KOPT-K1 (cell line): ENCODE results near the gene VANGL1.

ENCODE experiments used
- H3K27ac ChIP-seq: fragments of 200-600 bp; sonication (generic); 2 replicates; pipeline ENCODE4 v1.5.1; 2016; ENCODE audit warnings: antibody characterized with exemption, mild to moderate bottlenecking, low read depth, low read length; ENCODE audit not compliant: poor library complexity, severe bottlenecking
- H3K36me3 ChIP-seq: fragments of 200-600 bp; sonication (generic); 2 replicates; pipeline ENCODE4 v1.5.1; 2017; ENCODE audit warnings: antibody characterized with exemption, mild to moderate bottlenecking, low read length, moderate library complexity; ENCODE audit not compliant: insufficient read depth
- H3K9me3 ChIP-seq: fragments of 200-600 bp; sonication (generic); 2 replicates; pipeline ENCODE4 v1.5.1; 2017; ENCODE audit warnings: antibody characterized with exemption, low read length, mild to moderate bottlenecking; ENCODE audit not compliant: insufficient read depth, poor library complexity, severe bottlenecking

The VANGL1 gene

GRCh38 chr1:115669886-115670285, 28.1 kb downstream of the VANGL1 start:
- Histone ChIP-seq H3K9me3 (no peaks in the 10 kb centered on the region), H3K36me3 (peaks cover 91% of the 10 kb centered on the region), H3K27ac (peak overlapping the region; percentile 98)

- Histone ChIP-seq H3K9me3 (no peaks in the 10 kb centered on the region), H3K36me3 (peaks cover 90% of the 10 kb centered on the region), H3K27ac (peak overlapping the region; percentile 98)
These were observed 28.9 kb downstream of the VANGL1 start for GRCh38 chr1:115670476-115671175.

- Histone ChIP-seq H3K9me3 (no peaks in the 10 kb centered on the region), H3K27ac (peak overlapping the region; percentile 98), H3K36me3 (peaks cover 89% of the 10 kb centered on the region)
These were observed 29.6 kb downstream of the VANGL1 start for GRCh38 chr1:115671176-115671934.

GRCh38 chr1:115672224-115673009, 30.6 kb downstream of the VANGL1 start:
- H3K36me3 ChIP-seq = peaks cover 89% of the 10 kb centered on the region
- no peaks in the 10 kb centered on the region for H3K9me3 ChIP-seq
- peak overlapping the region; percentile 98 for H3K27ac ChIP-seq

GRCh38 chr1:115676498-115677181, 34.9 kb downstream of the VANGL1 start:
- Histone ChIP-seq H3K36me3 (peaks cover 98% of the 10 kb centered on the region), H3K27ac (peak overlapping the region; percentile 30)

GRCh38 chr1:115677182-115677555, 35.4 kb downstream of the VANGL1 start:
- H3K9me3 ChIP-seq = no peaks in the 10 kb centered on the region

More at GRCh38 chr1:115676498-115677181, 34.9 kb downstream of the VANGL1 start:
- no peaks in the 10 kb centered on the region for H3K9me3 ChIP-seq

GRCh38 chr1:115677565-115677964, 35.8 kb downstream of the VANGL1 start:
- Histone ChIP-seq H3K9me3 (no peaks in the 10 kb centered on the region), H3K27ac (peak overlapping the region; percentile 30), H3K36me3 (peaks cover 98% of the 10 kb centered on the region)

More at GRCh38 chr1:115677182-115677555, 35.4 kb downstream of the VANGL1 start:
- peaks cover 98% of the 10 kb centered on the region for H3K36me3 ChIP-seq
- H3K27ac ChIP-seq = peak overlapping the region; percentile 30

GRCh38 chr1:115678141-115678540, 36.4 kb downstream of the VANGL1 start:
- no peaks in the 10 kb centered on the region for H3K9me3 ChIP-seq
- H3K36me3 ChIP-seq = peaks cover 98% of the 10 kb centered on the region
- H3K27ac ChIP-seq = no peak overlapping the region

GRCh38 chr1:115679141-115679611, 37.4 kb downstream of the VANGL1 start:
- H3K27ac ChIP-seq = no peak overlapping the region
- H3K9me3 ChIP-seq = no peaks in the 10 kb centered on the region
- H3K36me3 ChIP-seq = peaks cover 98% of the 10 kb centered on the region

- no peaks in the 10 kb centered on the region for H3K9me3 ChIP-seq
- H3K36me3 ChIP-seq = peaks cover 99% of the 10 kb centered on the region
- H3K27ac ChIP-seq = no peak overlapping the region
These were observed 39.0 kb downstream of the VANGL1 start for GRCh38 chr1:115680730-115681111.

GRCh38 chr1:115682792-115683191, 41.0 kb downstream of the VANGL1 start:
- peaks cover 99% of the 10 kb centered on the region for H3K36me3 ChIP-seq
- H3K9me3 ChIP-seq = no peaks in the 10 kb centered on the region
- no peak overlapping the region for H3K27ac ChIP-seq

- Histone ChIP-seq H3K36me3 (peaks cover 96% of the 10 kb centered on the region), H3K9me3 (no peaks in the 10 kb centered on the region)
These were observed 43.4 kb downstream of the VANGL1 start for GRCh38 chr1:115685029-115685705.

GRCh38 chr1:115687744-115688143, 46.0 kb downstream of the VANGL1 start:
- Histone ChIP-seq H3K9me3 (no peaks in the 10 kb centered on the region), H3K36me3 (peaks cover 96% of the 10 kb centered on the region), H3K27ac (no peak overlapping the region)

More at GRCh38 chr1:115685029-115685705, 43.4 kb downstream of the VANGL1 start:
- H3K27ac ChIP-seq = no peak overlapping the region

- Histone ChIP-seq H3K9me3 (no peaks in the 10 kb centered on the region), H3K36me3 (peaks cover 94% of the 10 kb centered on the region), H3K27ac (no peak overlapping the region)
These were observed 49.2 kb downstream of the VANGL1 start for GRCh38 chr1:115690972-115691371.
